H1 (cell line): ENCODE measurements around the gene NEU4. TPM values are rescaled to one million over a fixed set of nuclear protein-coding genes. Genes with fewer than 3 reads are reported as not detected.

Experiments used
- CTCF ChIA-PET: fragments of 300-600 bp; sonication (Branson Sonifier 250); formaldehyde crosslinking; loops from one replicate; lab custom pipeline; 2021; ENCODE audit not compliant: partially characterized antibody; lab: Charles Lee
- POLR2A ChIA-PET: fragments of 300-600 bp; sonication (Branson Sonifier 250); formaldehyde crosslinking; loops from one replicate; lab custom pipeline; 2021; ENCODE audit warnings: inconsistent platforms; ENCODE audit not compliant: partially characterized antibody; lab: Charles Lee
- DNase-seq, 2 experiments: peaks; one replicate each; pipeline versions ENCODE4 v3.0.0 to v3.0.0-alpha.2; 2010 to 2022; ENCODE audit warnings: low spot score in 2 of 2, low read depth in 1 of 2, mixed read lengths in 1 of 2
- FAIRE-seq: peaks from 2 replicates; lab custom pipeline; 2011; peaks lifted over from hg19 to GRCh38; lab: Jason Lieb, UNC
- H2AFZ ChIP-seq: 2 replicates; pipeline ENCODE4 v1.8.1; 2012; ENCODE audit warnings: low read length, inconsistent platforms
- H2AK5ac ChIP-seq: 2 replicates; pipeline ENCODE4 v1.6.1; 2013; ENCODE audit warnings: low read depth, low read length
- H2BK120ac ChIP-seq: replicated peaks from 2 replicates; pipeline ENCODE3; 2013; ENCODE audit warnings: low read depth, low read length, inconsistent platforms
- H2BK12ac ChIP-seq: 2 replicates; pipeline ENCODE4 v1.6.1; 2013; ENCODE audit warnings: low read depth, low read length
- H2BK15ac ChIP-seq: 2 replicates; pipeline ENCODE4 v1.6.1; 2013; ENCODE audit warnings: low read length
- H2BK20ac ChIP-seq: 2 replicates; pipeline ENCODE4 v1.6.1; 2013; ENCODE audit warnings: low read length
- H2BK5ac ChIP-seq: 2 replicates; pipeline ENCODE4 v1.6.1; 2013; ENCODE audit warnings: low read depth, low read length
- H3K14ac ChIP-seq: 2 replicates; pipeline ENCODE4 v1.6.1; 2013; ENCODE audit warnings: inconsistent platforms; ENCODE audit not compliant: insufficient read length
- H3K18ac ChIP-seq: 2 replicates; pipeline ENCODE4 v1.6.1; 2013; ENCODE audit warnings: low read length; ENCODE audit errors: extremely low read depth
- H3K23ac ChIP-seq: 2 replicates; pipeline ENCODE4 v1.6.1; 2013; ENCODE audit warnings: inconsistent platforms; ENCODE audit not compliant: insufficient read length
- H3K23me2 ChIP-seq: 2 replicates; pipeline ENCODE4 v1.6.1; 2013; ENCODE audit warnings: low read depth, low read length
- H3K27ac ChIP-seq: 2 replicates; pipeline ENCODE4 v1.6.1; 2011; ENCODE audit warnings: low read depth, low read length, inconsistent platforms
- H3K27me3 ChIP-seq, 4 experiments: replicated peaks in 1 of 4; 1 replicate in 1 of 4; 2 replicates in 3 of 4; pipeline versions ENCODE4 v1.6.1 to v1.8.1; 2011 to 2013; ENCODE audit warnings: low read length in 3 of 4, mild to moderate bottlenecking in 3 of 4, inconsistent platforms in 2 of 4, mixed read lengths in 2 of 4, moderate library complexity in 1 of 4; ENCODE audit not compliant: control insufficient read depth in 3 of 4, insufficient read depth in 3 of 4; ENCODE audit errors: extremely low read depth in 1 of 4
- H3K36me3 ChIP-seq, 4 experiments: 2 replicates each; pipeline versions ENCODE4 v1.6.1 to v1.8.1; 2011 to 2013; ENCODE audit warnings: mild to moderate bottlenecking in 4 of 4, low read length in 3 of 4, moderate library complexity in 2 of 4, control low read depth in 1 of 4, inconsistent platforms in 1 of 4; ENCODE audit not compliant: insufficient read depth in 4 of 4, control insufficient read depth in 2 of 4
- H3K4ac ChIP-seq: replicated peaks from 2 replicates; pipeline ENCODE3; 2013; ENCODE audit warnings: low read length, low read depth, mixed read lengths, inconsistent platforms; ENCODE audit not compliant: insufficient read length
- H3K4me1 ChIP-seq, 4 experiments: replicated peaks in 1 of 4; 1 replicate in 1 of 4; 2 replicates in 3 of 4; pipeline versions ENCODE4 v1.6.1 to v1.8.1; 2011 to 2013; ENCODE audit warnings: low read length in 3 of 4, inconsistent platforms in 2 of 4, mixed read lengths in 1 of 4; ENCODE audit not compliant: insufficient read depth in 4 of 4, control insufficient read depth in 3 of 4
- H3K4me2 ChIP-seq, 2 experiments: 2 replicates each; pipeline versions ENCODE4 v1.6.1 to v1.8.1; 2011 to 2013; ENCODE audit warnings: low read depth in 2 of 2, low read length in 2 of 2, control low read depth in 1 of 2, inconsistent platforms in 1 of 2, mild to moderate bottlenecking in 1 of 2; ENCODE audit not compliant: insufficient read depth in 1 of 2
- H3K4me3 ChIP-seq, 4 experiments: fragments of 200-600, 300-600 bp in 1 of 4; sonication (generic), shearing (Covaris generic), sonication (Bioruptor Twin) in 1 of 4; 2 replicates each; pipeline versions ENCODE4 v1.5.1 to v1.8.1; 2011 to 2016; ENCODE audit warnings: low read length in 4 of 4, low read depth in 3 of 4, control low read depth in 2 of 4, inconsistent platforms in 2 of 4, mild to moderate bottlenecking in 2 of 4, mixed read lengths in 1 of 4, moderate library complexity in 1 of 4; ENCODE audit not compliant: insufficient read depth in 2 of 4; ENCODE audit errors: extremely low read depth in 1 of 4
- H3K56ac ChIP-seq: replicated peaks from 2 replicates; pipeline ENCODE3; 2013; ENCODE audit warnings: low read depth, mild to moderate bottlenecking, mixed read lengths, low read length, inconsistent platforms; ENCODE audit not compliant: insufficient read length
- H3K79me1 ChIP-seq: 2 replicates; pipeline ENCODE4 v1.6.1; 2013; ENCODE audit warnings: low read depth, low read length, control low read depth
- H3K79me2 ChIP-seq, 2 experiments: 2 replicates each; pipeline versions ENCODE4 v1.6.1 to v1.8.1; 2012 to 2013; ENCODE audit warnings: low read length in 2 of 2, mild to moderate bottlenecking in 2 of 2, inconsistent platforms in 1 of 2; ENCODE audit not compliant: insufficient read depth in 2 of 2, control insufficient read depth in 1 of 2
- H3K9ac ChIP-seq, 4 experiments: replicated peaks in 1 of 4; 1 replicate in 1 of 4; 2 replicates in 3 of 4; pipeline versions ENCODE4 v1.6.1 to v1.8.1; 2011 to 2013; ENCODE audit warnings: low read depth in 3 of 4, low read length in 3 of 4, control low read depth in 2 of 4, mild to moderate bottlenecking in 2 of 4, moderate library complexity in 2 of 4, inconsistent platforms in 1 of 4; ENCODE audit errors: extremely low read depth in 1 of 4
- H3K9me3 ChIP-seq, 2 experiments: 2 replicates each; pipeline versions ENCODE4 v1.6.1 to v1.8.1; 2012 to 2013; ENCODE audit warnings: mild to moderate bottlenecking in 2 of 2, moderate library complexity in 2 of 2, control low read depth in 1 of 2, inconsistent platforms in 1 of 2, low read depth in 1 of 2, low read length in 1 of 2, mixed read lengths in 1 of 2; ENCODE audit not compliant: insufficient read depth in 2 of 2
- H4K20me1 ChIP-seq, 2 experiments: replicated peaks in 1 of 2; 2 replicates each; pipeline versions ENCODE3 to v1.8.1; 2011 to 2013; ENCODE audit warnings: inconsistent platforms in 2 of 2, low read length in 2 of 2, mild to moderate bottlenecking in 1 of 2; ENCODE audit not compliant: insufficient read depth in 2 of 2, control insufficient read depth in 1 of 2
- H4K5ac ChIP-seq: 2 replicates; pipeline ENCODE4 v1.6.1; 2013; ENCODE audit warnings: low read length, low read depth, mixed read lengths, inconsistent platforms; ENCODE audit not compliant: insufficient read length
- H4K8ac ChIP-seq: 2 replicates; pipeline ENCODE4 v1.8.0; 2013; ENCODE audit warnings: mild to moderate bottlenecking, moderate library complexity, low read length, inconsistent platforms; ENCODE audit not compliant: insufficient read depth; ENCODE audit errors: extremely low read depth
- H4K91ac ChIP-seq: replicated peaks from 2 replicates; pipeline ENCODE3; 2013; ENCODE audit warnings: low read length, mixed read lengths, inconsistent platforms; ENCODE audit not compliant: insufficient read length
- SIN3A ChIP-seq, 2 experiments: IDR thresholded peaks in 1 of 2; conservative IDR thresholded peaks in 1 of 2; 2 replicates each; pipeline ENCODE4 v1.6.1; 2011 to 2012; ENCODE audit warnings: low read length in 2 of 2, improper control_type of control experiment in 1 of 2, low read depth in 1 of 2, mild to moderate bottlenecking in 1 of 2
- WGBS, 2 experiments: shearing (Covaris generic) in 1 of 2; methylation state at CpG; one replicate each; pipeline versions ENCODE4 v1.1.6 to v1.1.7; 2013 to 2015; ENCODE audit warnings: low lambda C conversion rate in 2 of 2, mixed read lengths in 2 of 2, inconsistent platforms in 1 of 2, low coverage in 1 of 2, missing lambda C conversion rate in 1 of 2; ENCODE audit not compliant: insufficient replicate concordance in 2 of 2, insufficient coverage in 1 of 2, insufficient read length in 1 of 2; ENCODE audit errors: extremely low coverage in 1 of 2, missing lambda C conversion rate in 1 of 2; 5-methylcytosine and 5-hydroxymethylcytosine counted together
- polyA plus RNA-seq, 7 experiments: library from polyadenylated mRNA; depleted of rRNA in 3 of 7; stranded (reverse) in 5 of 7; unstranded in 2 of 7; fragments of >200 nt in 5 of 7; fragments of 200-250 nt in 2 of 7; gene quantifications; 1 replicate in 5 of 7; 2 replicates in 1 of 7; 4 replicates in 1 of 7; pipeline versions ENCODE4 v1.2.1 to v1.2.3, GENCODE V29; 2011 to 2013; ENCODE audit warnings: missing spikeins in 2 of 7, mixed read lengths in 2 of 7
- total RNA-seq: library from RNA; stranded (reverse); fragmentation: NEBNext Ultra II Directional; extraction: Animal tissue kit (Norgen Biotek cat#: 25700); gene quantifications from 2 replicates; pipeline ENCODE4 v1.2.1, GENCODE V29; 2021
- TF ChIP-seq, protein P1 (sequence below), 3 experiments: IDR thresholded peaks; 1 replicate in 2 of 3; 2 replicates in 1 of 3; pipeline versions ENCODE4 v1.5.1 to v1.6.1; 2011; ENCODE audit warnings: low read length in 3 of 3, mild to moderate bottlenecking in 3 of 3, inconsistent platforms in 2 of 3, low read depth in 1 of 3, moderate library complexity in 1 of 3; ENCODE audit not compliant: insufficient read depth in 1 of 3; ENCODE audit errors: control extremely low read depth in 1 of 3

The NEU4 gene
- total and polyA plus RNA-seq, 2 of the 8 experiments (the other 6 are each of a cell fraction or from before 2014, with no cell fraction given): 0.32 to 0.50 TPM

DNA sequence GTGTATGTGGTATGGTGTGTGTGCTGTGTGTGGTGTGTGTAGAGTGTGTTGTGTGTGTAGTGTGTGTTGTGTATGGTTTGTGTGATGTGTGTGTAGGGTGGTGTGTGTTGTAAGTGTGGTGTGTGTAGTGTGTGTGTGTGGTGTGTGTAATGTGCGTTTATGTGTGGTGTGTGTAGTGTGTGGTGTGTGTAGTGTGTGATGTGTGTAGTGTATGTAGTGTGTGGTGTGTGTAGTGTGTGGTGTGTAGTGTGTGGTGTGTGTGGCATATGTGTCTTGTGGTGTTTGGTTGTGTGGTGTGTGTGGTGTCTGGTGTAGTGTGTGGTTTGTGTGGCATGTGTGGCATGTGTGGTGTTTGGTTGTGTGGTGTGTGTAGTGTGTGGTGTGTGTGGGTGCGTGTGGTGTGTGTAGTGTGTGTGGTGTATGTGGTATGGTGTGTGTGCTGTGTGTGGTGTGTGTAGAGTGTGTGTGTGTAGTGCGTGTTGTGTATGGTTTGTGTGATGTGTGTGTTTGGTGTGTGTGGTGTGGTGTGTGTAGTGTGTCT is 56.5 kb downstream of the NEU4 start:
- Histone ChIP-seq H3K4ac (peak overlapping the region; percentile 44), H3K79me2 (no peaks in the 10 kb centered on the region), H3K56ac (peak overlapping the region; percentile 100), H4K5ac (peak overlapping the region; percentile 63), H3K4me3 (no peak overlapping the region), H2BK15ac (peak overlapping the region; percentile 63), H3K9me3 (no peaks in the 10 kb centered on the region), H2AFZ (no peak overlapping the region), H2BK120ac (no peak overlapping the region), H3K14ac (peak overlapping the region; percentile 81), H3K27me3 (peaks cover 0 to 16% (median 0%) of the 10 kb centered on the region in 4 experiments; a peak in 3 of 7 replicates), H3K9ac (peak overlapping the region in 1 of 4 experiments; percentile 44; a peak in 1 of 7 replicates), H3K27ac (no peak overlapping the region), H2BK5ac (peak overlapping the region; percentile 3; the same call in 1 of the 2 replicates), H2BK12ac (peak overlapping the region; percentile 51; the same call in 1 of the 2 replicates), H2AK5ac (peak overlapping the region; percentile 93), H3K23me2 (peaks cover 29% of the 10 kb centered on the region), H3K18ac (no peak overlapping the region), H2BK20ac (peak overlapping the region; percentile 76; the same call in 1 of the 2 replicates), H4K20me1 (peaks cover 0 to 20% of the 10 kb centered on the region in 2 experiments), H3K4me2 (peak overlapping the region in 1 of 2 experiments; percentile 42; a peak in 1 of 4 replicates), H3K4me1 (peaks cover 0 to 11% (median 3%) of the 10 kb centered on the region in 4 experiments; a peak in 5 of 7 replicates), H3K79me1 (peaks cover 4% of the 10 kb centered on the region; the same call in 1 of the 2 replicates), H3K23ac (peak overlapping the region; percentile 57), H4K91ac (peak overlapping the region; percentile 95), H4K8ac (no peak overlapping the region), H3K36me3 (no peaks in the 10 kb centered on the region; a peak in 2 of 8 replicates)
- peak; percentile 82 for FAIRE-seq
- WGBS, 2 experiments: 84 to 90% methylated on average over 2 to 3 of the region's 3 CpGs
- POLR2A ChIA-PET: no interaction called here
- 0 out of 4 replicates have a peak, but pooled peaks of 1 of the 2 experiments have one; percentile 19 for TF ChIP-seq SIN3A (conservative IDR thresholded peaks at IDR 0.05 in 1 of 2, IDR thresholded peaks at IDR 0.05 in 1 of 2; ENCODE audit: low read depth in 1 of 2, low read length in 2 of 2)
- TF ChIP-seq, protein P1, sequence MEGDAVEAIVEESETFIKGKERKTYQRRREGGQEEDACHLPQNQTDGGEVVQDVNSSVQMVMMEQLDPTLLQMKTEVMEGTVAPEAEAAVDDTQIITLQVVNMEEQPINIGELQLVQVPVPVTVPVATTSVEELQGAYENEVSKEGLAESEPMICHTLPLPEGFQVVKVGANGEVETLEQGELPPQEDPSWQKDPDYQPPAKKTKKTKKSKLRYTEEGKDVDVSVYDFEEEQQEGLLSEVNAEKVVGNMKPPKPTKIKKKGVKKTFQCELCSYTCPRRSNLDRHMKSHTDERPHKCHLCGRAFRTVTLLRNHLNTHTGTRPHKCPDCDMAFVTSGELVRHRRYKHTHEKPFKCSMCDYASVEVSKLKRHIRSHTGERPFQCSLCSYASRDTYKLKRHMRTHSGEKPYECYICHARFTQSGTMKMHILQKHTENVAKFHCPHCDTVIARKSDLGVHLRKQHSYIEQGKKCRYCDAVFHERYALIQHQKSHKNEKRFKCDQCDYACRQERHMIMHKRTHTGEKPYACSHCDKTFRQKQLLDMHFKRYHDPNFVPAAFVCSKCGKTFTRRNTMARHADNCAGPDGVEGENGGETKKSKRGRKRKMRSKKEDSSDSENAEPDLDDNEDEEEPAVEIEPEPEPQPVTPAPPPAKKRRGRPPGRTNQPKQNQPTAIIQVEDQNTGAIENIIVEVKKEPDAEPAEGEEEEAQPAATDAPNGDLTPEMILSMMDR (IDR thresholded peaks at IDR 0.05; ENCODE audit: control extremely low read depth in 1 of 3, insufficient read depth in 1 of 3, low read depth in 1 of 3, low read length in 3 of 3): no peak
- DNase-seq: no peak
- CTCF ChIA-PET: interaction anchor here (3.8 kb wide), 1 partner anchor 133 kb away, joined by 23 read pairs; the partner anchor contains the start of gene D2HGDH
